Gastroesophageal sphincter (tissue), 4 donors: Measurements from ENCODE around the gene DRD2. TPM values are rescaled to one million over a fixed set of nuclear protein-coding genes. Genes with fewer than 3 reads are reported as not detected.

ENCODE experiments used
- ATAC-seq: fragments of 150-250 bp; one replicate; pipeline ENCODE4 v1.9.1; 2016; ENCODE audit warnings: mild to moderate bottlenecking, moderate library complexity
- H3K27ac ChIP-seq, 4 donors: fragments of 200-600 bp; sonication (generic) in 3 of 4; 1 replicate in 3 of 4; 2 replicates in 1 of 4; pipeline ENCODE4 v1.5.1; 2016 to 2019
- H3K27me3 ChIP-seq: fragments of 200-600 bp; sonication (generic); one replicate; pipeline ENCODE4 v1.5.1; 2019
- H3K36me3 ChIP-seq, 2 donors: fragments of 200-600 bp; sonication (generic); one replicate each; pipeline ENCODE4 v1.5.1; 2019; ENCODE audit warnings: control low read depth in 1 of 2
- H3K4me1 ChIP-seq, 3 donors: fragments of 200-600 bp; sonication (generic); 1 replicate in 2 of 3; 2 replicates in 1 of 3; pipeline ENCODE4 v1.5.1; 2016 to 2019; ENCODE audit warnings: control low read depth in 2 of 3
- H3K4me3 ChIP-seq, 2 donors: fragments of 200-600 bp; sonication (generic); one replicate each; pipeline ENCODE4 v1.5.1; 2019; ENCODE audit warnings: mild to moderate bottlenecking in 1 of 2, moderate library complexity in 1 of 2
- H3K9me3 ChIP-seq, 3 donors: fragments of 200-600 bp; sonication (generic); one replicate each; pipeline ENCODE4 v1.5.1; 2017 to 2019; ENCODE audit warnings: control low read depth in 2 of 3
- CTCF ChIP-seq, 4 experiments: fragments of 200-600 bp in 2 of 4; fragments of 450-650 bp in 2 of 4; sonication (generic) in 1 of 4; IDR thresholded peaks; one replicate each; pipeline ENCODE4 v1.5.1; 2017 to 2019; ENCODE audit warnings: antibody characterized with exemption in 4 of 4, mild to moderate bottlenecking in 2 of 4, moderate library complexity in 2 of 4
- EP300 ChIP-seq: sonication (generic); formaldehyde crosslinking; IDR thresholded peaks from one replicate; pipeline ENCODE4 v1.6.1; 2017; ENCODE audit warnings: antibody characterized with exemption, mild to moderate bottlenecking
- POLR2A ChIP-seq, 2 donors: fragments of 450-650 bp; IDR thresholded peaks; one replicate each; pipeline ENCODE4 v1.6.1; 2017; ENCODE audit warnings: antibody characterized with exemption in 2 of 2, mild to moderate bottlenecking in 2 of 2, moderate library complexity in 1 of 2
- POLR2AphosphoS5 ChIP-seq: sonication (generic); formaldehyde crosslinking; IDR thresholded peaks from one replicate; pipeline ENCODE4 v1.6.1; 2017; ENCODE audit warnings: antibody characterized with exemption
- WGBS, 2 donors: methylation state at CpG; one replicate each; pipeline ENCODE4 v1.1.5; 2018; ENCODE audit warnings: low coverage in 1 of 2; 5-methylcytosine and 5-hydroxymethylcytosine counted together
- total RNA-seq, 4 donors: library from RNA; depleted of rRNA; stranded (reverse); fragments of >200 nt; gene quantifications; one replicate each; pipeline ENCODE4 v1.1.0, GENCODE V29; 2016

The DRD2 gene
- total RNA-seq, 4 donors from 2014 or later = 0.13 to 0.35 TPM; not detected in 2

GRCh38 chr11:113444502-113445123, 30.6 kb downstream of the DRD2 start:
- Histone ChIP-seq H3K36me3 (no peaks in the 10 kb centered on the region), H3K27me3 (peaks cover 48% of the 10 kb centered on the region), H3K4me3 (no peak overlapping the region), H3K9me3 (no peaks in the 10 kb centered on the region), H3K4me1 (no peaks in the 10 kb centered on the region), H3K27ac (no peak overlapping the region)
- ATAC-seq = no peak
- WGBS, 2 donors = 23 to 40% methylated on average over 4 to 7 of the region's 7 CpGs
- TF ChIP-seq EP300 = no peak
- TF ChIP-seq CTCF (IDR thresholded peaks at IDR 0.05) = no peak
- TF ChIP-seq POLR2AphosphoS5 = no peak
- TF ChIP-seq POLR2A (IDR thresholded peaks at IDR 0.05) = no peak

GRCh38 chr11:113440816-113441215, 34.4 kb downstream of the DRD2 start:
- TF ChIP-seq POLR2AphosphoS5 = no peak
- no peak for TF ChIP-seq POLR2A (IDR thresholded peaks at IDR 0.05)
- TF ChIP-seq CTCF (IDR thresholded peaks at IDR 0.05) = no peak
- TF ChIP-seq EP300 = no peak
- H3K36me3 ChIP-seq = no peaks in the 10 kb centered on the region
- no peak overlapping the region for H3K4me3 ChIP-seq
- H3K9me3 ChIP-seq = no peaks in the 10 kb centered on the region
- ATAC-seq = no peak
- H3K4me1 ChIP-seq = no peaks in the 10 kb centered on the region
- peaks cover 51% of the 10 kb centered on the region for H3K27me3 ChIP-seq
- 84 to 100% methylated on average over 2 of the region's 2 CpGs for WGBS, 2 donors
- no peak overlapping the region for H3K27ac ChIP-seq

GRCh38 chr11:113436672-113437252, 38.4 kb downstream of the DRD2 start:
- no peak for TF ChIP-seq EP300
- no peak for TF ChIP-seq CTCF (IDR thresholded peaks at IDR 0.05)
- no peak for TF ChIP-seq POLR2AphosphoS5
- TF ChIP-seq POLR2A (IDR thresholded peaks at IDR 0.05) = no peak
- H3K4me1 ChIP-seq = no peaks in the 10 kb centered on the region
- H3K27ac ChIP-seq = no peak overlapping the region
- WGBS, 2 donors = 54 to 58% methylated on average over 5 to 6 of the region's 6 CpGs
- no peaks in the 10 kb centered on the region for H3K9me3 ChIP-seq
- no peaks in the 10 kb centered on the region for H3K36me3 ChIP-seq
- no peak overlapping the region for H3K4me3 ChIP-seq
- ATAC-seq = no peak
- H3K27me3 ChIP-seq = peaks cover 22% of the 10 kb centered on the region

GRCh38 chr11:113435190-113435968, 39.8 kb downstream of the DRD2 start:
- peaks cover 12% of the 10 kb centered on the region for H3K27me3 ChIP-seq
- H3K27ac ChIP-seq = no peak overlapping the region
- WGBS, 2 donors = 40% methylated on average over 1 of the region's 8 CpGs; no CpG with 5 or more reads in 1 of the 2 donors
- no peak overlapping the region for H3K4me3 ChIP-seq
- no peaks in the 10 kb centered on the region for H3K9me3 ChIP-seq
- no peaks in the 10 kb centered on the region for H3K36me3 ChIP-seq
- no peaks in the 10 kb centered on the region for H3K4me1 ChIP-seq
- no peak for ATAC-seq
- TF ChIP-seq POLR2A (IDR thresholded peaks at IDR 0.05) = no peak
- no peak for TF ChIP-seq POLR2AphosphoS5
- TF ChIP-seq CTCF (IDR thresholded peaks at IDR 0.05) = no peak
